GM13977 (cell line): ENCODE data around the gene ZNF677.
"Not testable (repeated sequence)": the region's sequence is repeated elsewhere in the genome, so short reads cannot be mapped to it uniquely, and the experiment has no call there.

ENCODE experiments used
- DNase-seq: peaks from one replicate; pipeline ENCODE4 v3.0.0; 2012; ENCODE audit warnings: low spot score
- CTCF ChIP-seq: IDR thresholded peaks from 2 replicates; pipeline ENCODE4 v1.5.1; 2012; ENCODE audit warnings: mild to moderate bottlenecking, control low read depth; ENCODE audit not compliant: insufficient read depth; ENCODE audit errors: extremely low read depth, missing control alignments
- in situ Hi-C: fragments of 300-500 bp; cut with MboI; formaldehyde crosslinking; loops from one replicate; pipeline ENCODE4 v1.12.0; 2022; ENCODE audit warnings: low sequenced_read_pairs, low pct_unique_long_range_greater_than_20kb, mixed read lengths, inconsistent platforms; ENCODE audit not compliant: unreplicated experiment

The ZNF677 gene

GRCh38 chr19:53190253-53190652 is 64.4 kb downstream of the ZNF677 start:
- no peak for DNase-seq
- in situ Hi-C loops: no loop called here
- no peak for TF ChIP-seq CTCF

GRCh38 chr19:53189691-53190198 is 64.9 kb downstream of the ZNF677 start:
- in situ Hi-C loops, DNase-seq: not testable (repeated sequence)
